ENCODE measurements around the gene ADAM33. TPM values are rescaled to one million over a fixed set of nuclear protein-coding genes. Genes with fewer than 3 reads are reported as not detected.

The ADAM33 gene
- total RNA-seq, 1 donor from 2014 or later = 34.7 TPM

- H3K27me3 Mint-ChIP-seq (ENCODE audit: unreplicated experiment) = peaks cover 12% of the 10 kb centered on the region
- peaks cover 9% of the 10 kb centered on the region for H3K4me1 Mint-ChIP-seq (ENCODE audit: unreplicated experiment)
- TF ChIP-seq CTCF (IDR thresholded peaks at IDR 0.05) = no peak
- H3K27ac Mint-ChIP-seq (ENCODE audit: unreplicated experiment) = no peak overlapping the region
- DNase-seq (ENCODE audit: extremely low spot score, unreplicated experiment) = no peak
- no peaks in the 10 kb centered on the region for H3K9me3 Mint-ChIP-seq (ENCODE audit: unreplicated experiment)
- H3K36me3 Mint-ChIP-seq (ENCODE audit: unreplicated experiment) = no peaks in the 10 kb centered on the region
- no peak overlapping the region for H3K4me3 Mint-ChIP-seq (ENCODE audit: unreplicated experiment)
Observed at GRCh38 chr20:3658716-3659491, 22.9 kb downstream of the ADAM33 start.

DNA sequence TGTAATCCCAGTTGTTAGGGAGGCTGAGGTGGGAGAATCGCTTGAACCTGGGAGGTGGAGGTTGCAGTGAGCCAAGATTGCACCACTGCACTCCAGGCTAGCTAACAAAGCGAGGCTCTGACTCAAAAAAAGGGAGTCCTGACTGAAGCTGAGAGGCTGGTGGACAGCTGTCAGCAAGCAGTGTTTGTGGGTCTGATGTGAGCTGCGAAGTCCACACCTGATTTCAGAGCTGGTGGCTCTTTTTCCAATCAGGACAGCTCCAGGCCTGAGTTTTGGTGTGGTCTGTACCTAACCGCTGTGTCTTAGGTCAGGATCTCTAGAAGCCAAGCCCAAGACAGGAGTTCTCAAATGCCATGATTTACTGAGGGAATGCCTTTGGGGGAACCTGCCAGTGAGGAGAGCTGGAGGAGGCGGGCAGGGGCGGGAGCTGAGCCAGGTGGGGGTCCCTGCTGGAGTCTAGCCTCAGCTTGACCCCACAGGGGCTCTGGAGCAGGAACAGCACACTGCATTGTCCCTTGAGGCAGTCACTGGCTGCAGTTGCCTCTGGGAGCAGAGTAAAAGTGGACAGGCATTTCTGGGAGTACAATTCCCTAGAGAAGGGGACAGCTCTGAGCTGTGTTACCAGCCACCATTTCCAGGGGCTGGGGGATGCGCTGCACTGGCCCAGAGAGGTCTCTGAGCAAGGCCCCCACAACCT lies 23.6 kb downstream of the ADAM33 start:
- Mint-ChIP-seq H3K27me3 (ENCODE audit: unreplicated experiment) (peaks cover 12% of the 10 kb centered on the region), H3K36me3 (ENCODE audit: unreplicated experiment) (no peaks in the 10 kb centered on the region), H3K4me1 (ENCODE audit: unreplicated experiment) (peaks cover 9% of the 10 kb centered on the region), H3K27ac (ENCODE audit: unreplicated experiment) (no peak overlapping the region), H3K4me3 (ENCODE audit: unreplicated experiment) (no peak overlapping the region), H3K9me3 (ENCODE audit: unreplicated experiment) (no peaks in the 10 kb centered on the region)
- TF ChIP-seq CTCF (IDR thresholded peaks at IDR 0.05) = no peak
- no peak for DNase-seq (ENCODE audit: extremely low spot score, unreplicated experiment)

DNA sequence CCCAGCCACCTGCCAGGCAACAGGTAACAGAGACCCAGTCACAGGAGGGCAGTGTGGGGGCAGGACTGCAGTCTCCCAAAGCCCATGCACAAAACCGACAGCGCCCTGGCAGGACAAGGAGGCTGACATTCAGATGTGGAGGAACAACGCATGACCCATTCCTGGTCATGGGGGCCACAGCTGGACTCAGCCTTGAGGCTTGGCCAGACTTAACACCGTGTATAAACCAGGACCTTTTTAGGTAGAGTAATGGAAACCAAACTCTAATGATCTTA lies 26.7 kb downstream of the ADAM33 start:
- Mint-ChIP-seq H3K4me1 (ENCODE audit: unreplicated experiment) (peaks cover 9% of the 10 kb centered on the region), H3K4me3 (ENCODE audit: unreplicated experiment) (no peak overlapping the region), H3K36me3 (ENCODE audit: unreplicated experiment) (peaks cover 7% of the 10 kb centered on the region), H3K9me3 (ENCODE audit: unreplicated experiment) (no peaks in the 10 kb centered on the region), H3K27ac (ENCODE audit: unreplicated experiment) (no peak overlapping the region), H3K27me3 (ENCODE audit: unreplicated experiment) (no peaks in the 10 kb centered on the region)
- TF ChIP-seq CTCF (IDR thresholded peaks at IDR 0.05) = no peak
- no peak for DNase-seq (ENCODE audit: extremely low spot score, unreplicated experiment)

- H3K27ac Mint-ChIP-seq (ENCODE audit: unreplicated experiment) = no peak overlapping the region
- no peaks in the 10 kb centered on the region for H3K9me3 Mint-ChIP-seq (ENCODE audit: unreplicated experiment)
- DNase-seq (ENCODE audit: extremely low spot score, unreplicated experiment) = no peak
- H3K4me3 Mint-ChIP-seq (ENCODE audit: unreplicated experiment) = no peak overlapping the region
- no peak for TF ChIP-seq CTCF (IDR thresholded peaks at IDR 0.05)
- H3K27me3 Mint-ChIP-seq (ENCODE audit: unreplicated experiment) = no peaks in the 10 kb centered on the region
- peaks cover 7% of the 10 kb centered on the region for H3K36me3 Mint-ChIP-seq (ENCODE audit: unreplicated experiment)
- peaks cover 5% of the 10 kb centered on the region for H3K4me1 Mint-ChIP-seq (ENCODE audit: unreplicated experiment)
Observed at GRCh38 chr20:3654326-3655130, 27.3 kb downstream of the ADAM33 start.

GRCh38 chr20:3653921-3654320 lies 27.9 kb downstream of the ADAM33 start:
- TF ChIP-seq CTCF (IDR thresholded peaks at IDR 0.05) = no peak
- Mint-ChIP-seq H3K27ac (ENCODE audit: unreplicated experiment) (no peak overlapping the region), H3K4me1 (ENCODE audit: unreplicated experiment) (peaks cover 3% of the 10 kb centered on the region), H3K9me3 (ENCODE audit: unreplicated experiment) (no peaks in the 10 kb centered on the region), H3K27me3 (ENCODE audit: unreplicated experiment) (no peaks in the 10 kb centered on the region), H3K36me3 (ENCODE audit: unreplicated experiment) (peaks cover 10% of the 10 kb centered on the region), H3K4me3 (ENCODE audit: unreplicated experiment) (no peak overlapping the region)
- no peak for DNase-seq (ENCODE audit: extremely low spot score, unreplicated experiment)

Data from osteocyte (in vitro differentiated cells).